SK-N-SH treated with all-trans-retinoic acid at 6 μM for 48 hours (cell line): ENCODE data around the gene ANO5.

Experiments
- ATAC-seq: fragments of 200-7000 bp; cut with Tn5 transposase; 3 replicates; pipeline ENCODE4 v1.9.1; 2020; ENCODE audit warnings: mild to moderate bottlenecking, moderate library complexity
- ARNTL ChIP-seq: fragments of 450-650 bp; formaldehyde crosslinking; IDR thresholded peaks from 2 replicates; pipeline ENCODE4 v1.5.0; 2020; ENCODE audit warnings: low read depth, mild to moderate bottlenecking, moderate library complexity, borderline replicate concordance
- BACH2 ChIP-seq: fragments of 250-450 bp; sonication (Bioruptor Pico); IDR thresholded peaks from 2 replicates; pipeline ENCODE4 v1.9.0; 2021; ENCODE audit warnings: mild to moderate bottlenecking, borderline replicate concordance
- CSDC2 ChIP-seq: fragments of 250-450 bp; sonication (Bioruptor Pico); IDR thresholded peaks from 2 replicates; pipeline ENCODE4 v1.5.0; 2020; ENCODE audit warnings: mild to moderate bottlenecking, moderate library complexity
- CSRNP3 ChIP-seq: fragments of 250-450 bp; sonication (Bioruptor Pico); IDR thresholded peaks from 2 replicates; pipeline ENCODE4 v1.5.1; 2021; ENCODE audit warnings: mild to moderate bottlenecking, moderate library complexity
- ESRRG ChIP-seq: fragments of 250-450 bp; sonication (Bioruptor Pico); IDR thresholded peaks from 2 replicates; pipeline ENCODE4 v1.6.1; 2021; ENCODE audit warnings: mild to moderate bottlenecking
- GLIS3 ChIP-seq: fragments of 250-450 bp; sonication (Bioruptor Pico); IDR thresholded peaks from 2 replicates; pipeline ENCODE4 v1.5.0; 2020; ENCODE audit warnings: mild to moderate bottlenecking, moderate library complexity
- ISL1 ChIP-seq: fragments of 250-450 bp; sonication (Bioruptor Pico); IDR thresholded peaks from 2 replicates; pipeline ENCODE4 v2.1.2; 2022; ENCODE audit warnings: mild to moderate bottlenecking, moderate library complexity
- PPARA ChIP-seq: fragments of 250-450 bp; sonication (Bioruptor Pico); IDR thresholded peaks from 2 replicates; pipeline ENCODE4 v1.5.0; 2020; ENCODE audit warnings: mild to moderate bottlenecking, borderline replicate concordance
- RARB ChIP-seq: fragments of 250-450 bp; sonication (Bioruptor Pico); IDR thresholded peaks from 2 replicates; pipeline ENCODE4 v1.8.0; 2021; ENCODE audit warnings: mild to moderate bottlenecking, moderate library complexity
- SNAI2 ChIP-seq: fragments of 250-450 bp; sonication (Bioruptor Pico); IDR thresholded peaks from 2 replicates; pipeline ENCODE4 v1.5.0; 2020; ENCODE audit warnings: mild to moderate bottlenecking, moderate library complexity
- TCF4 ChIP-seq: fragments of 250-450 bp; sonication (Bioruptor Pico); IDR thresholded peaks from 2 replicates; pipeline ENCODE4 v1.8.0; 2021; ENCODE audit warnings: mild to moderate bottlenecking, moderate library complexity, borderline replicate concordance
- TOX ChIP-seq: fragments of 250-450 bp; sonication (Bioruptor Pico); IDR thresholded peaks from 2 replicates; pipeline ENCODE4 v1.8.0; 2021; ENCODE audit warnings: mild to moderate bottlenecking, moderate library complexity, borderline replicate concordance
- TSHZ2 ChIP-seq: fragments of 250-450 bp; sonication (Bioruptor Pico); IDR thresholded peaks from 2 replicates; pipeline ENCODE4 v1.5.0; 2020; ENCODE audit warnings: mild to moderate bottlenecking, moderate library complexity
- ZC3H10 ChIP-seq: fragments of 250-450 bp; sonication (Bioruptor Pico); IDR thresholded peaks from 2 replicates; pipeline ENCODE4 v1.5.1; 2021; ENCODE audit warnings: mild to moderate bottlenecking, moderate library complexity
- ZFP3 ChIP-seq: fragments of 250-450 bp; sonication (Bioruptor Pico); IDR thresholded peaks from 2 replicates; pipeline ENCODE4 v1.5.0; 2020; ENCODE audit warnings: mild to moderate bottlenecking, moderate library complexity
- ZFP30 ChIP-seq: fragments of 450-650 bp; formaldehyde crosslinking; IDR thresholded peaks from 2 replicates; pipeline ENCODE4 v1.5.0; 2022; ENCODE audit warnings: mild to moderate bottlenecking, moderate library complexity
- ZNF565 ChIP-seq: fragments of 450-650 bp; formaldehyde crosslinking; conservative IDR thresholded peaks from 2 replicates; pipeline ENCODE4 v1.5.0; 2020; ENCODE audit warnings: low read depth, mild to moderate bottlenecking, moderate library complexity
- ZNF70 ChIP-seq: fragments of 450-650 bp; formaldehyde crosslinking; IDR thresholded peaks from 2 replicates; pipeline ENCODE4 v1.5.0; 2020; ENCODE audit warnings: mild to moderate bottlenecking, moderate library complexity
- ZNF8 ChIP-seq: fragments of 450-650 bp; formaldehyde crosslinking; IDR thresholded peaks from 2 replicates; pipeline ENCODE4 v1.5.0; 2020; ENCODE audit warnings: mild to moderate bottlenecking, moderate library complexity
- TF ChIP-seq, protein P1 (sequence below): fragments of 250-450 bp; sonication (Bioruptor Pico); IDR thresholded peaks from 2 replicates; pipeline ENCODE4 v1.8.0; 2020; ENCODE audit warnings: mild to moderate bottlenecking, moderate library complexity, borderline replicate concordance
- TF ChIP-seq, protein P2 (sequence below): fragments of 250-450 bp; sonication (Bioruptor Pico); IDR thresholded peaks from 2 replicates; pipeline ENCODE4 v1.5.1; 2020; ENCODE audit warnings: low read depth, mild to moderate bottlenecking, moderate library complexity
- TF ChIP-seq, protein P3 (sequence below): fragments of 250-450 bp; sonication (Bioruptor Pico); IDR thresholded peaks from 2 replicates; pipeline ENCODE4 v1.8.0; 2021; ENCODE audit warnings: low read depth, mild to moderate bottlenecking, moderate library complexity, borderline replicate concordance

Gene ANO5

DNA sequence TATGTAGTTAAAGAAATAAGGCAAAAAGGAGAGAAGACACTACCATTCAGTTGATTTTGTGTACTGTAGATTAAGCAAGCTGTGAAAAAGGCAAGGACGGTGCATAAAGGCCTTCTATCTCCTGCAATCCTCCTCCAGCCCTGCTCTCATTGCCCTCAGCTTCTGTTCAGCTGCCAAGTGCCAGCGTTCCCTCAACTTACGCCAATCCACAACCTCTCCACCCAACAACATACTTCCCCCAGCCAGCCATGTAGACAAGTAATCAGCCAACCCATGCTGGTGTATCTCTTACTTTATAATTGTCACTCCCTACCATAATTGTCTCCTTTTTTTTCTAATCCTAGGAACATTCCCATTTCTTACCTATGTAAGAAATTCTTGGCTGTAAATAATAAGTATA, 30.1 kb upstream of the ANO5 start (continued):
- TF ChIP-seq CSRNP3 (CRISPR knock-in tag) (no peak), ZFP30 (no peak)

GRCh38 chr11:22163394-22163797, 29.5 kb upstream of the ANO5 start:
- TF ChIP-seq, protein P1, sequence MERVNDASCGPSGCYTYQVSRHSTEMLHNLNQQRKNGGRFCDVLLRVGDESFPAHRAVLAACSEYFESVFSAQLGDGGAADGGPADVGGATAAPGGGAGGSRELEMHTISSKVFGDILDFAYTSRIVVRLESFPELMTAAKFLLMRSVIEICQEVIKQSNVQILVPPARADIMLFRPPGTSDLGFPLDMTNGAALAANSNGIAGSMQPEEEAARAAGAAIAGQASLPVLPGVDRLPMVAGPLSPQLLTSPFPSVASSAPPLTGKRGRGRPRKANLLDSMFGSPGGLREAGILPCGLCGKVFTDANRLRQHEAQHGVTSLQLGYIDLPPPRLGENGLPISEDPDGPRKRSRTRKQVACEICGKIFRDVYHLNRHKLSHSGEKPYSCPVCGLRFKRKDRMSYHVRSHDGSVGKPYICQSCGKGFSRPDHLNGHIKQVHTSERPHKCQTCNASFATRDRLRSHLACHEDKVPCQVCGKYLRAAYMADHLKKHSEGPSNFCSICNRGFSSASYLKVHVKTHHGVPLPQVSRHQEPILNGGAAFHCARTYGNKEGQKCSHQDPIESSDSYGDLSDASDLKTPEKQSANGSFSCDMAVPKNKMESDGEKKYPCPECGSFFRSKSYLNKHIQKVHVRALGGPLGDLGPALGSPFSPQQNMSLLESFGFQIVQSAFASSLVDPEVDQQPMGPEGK (CRISPR knock-in tag) = no peak
- TF ChIP-seq TCF4 (CRISPR knock-in tag) (no peak), TOX (CRISPR knock-in tag) (no peak), BACH2 (no peak), CSRNP3 (CRISPR knock-in tag) (no peak), CSDC2 (CRISPR knock-in tag) (no peak), ARNTL (CRISPR knock-in tag) (no peak), ZC3H10 (CRISPR knock-in tag) (no peak), ZNF70 (CRISPR knock-in tag) (no peak), ESRRG (CRISPR knock-in tag) (no peak), TSHZ2 (CRISPR knock-in tag) (no peak), ZNF565 (CRISPR knock-in tag) (no peak), SNAI2 (CRISPR knock-in tag) (no peak), ZNF8 (no peak), ISL1 (no peak), GLIS3 (CRISPR knock-in tag) (no peak), ZFP3 (CRISPR knock-in tag) (no peak), PPARA (no peak)
- TF ChIP-seq, protein P2, sequence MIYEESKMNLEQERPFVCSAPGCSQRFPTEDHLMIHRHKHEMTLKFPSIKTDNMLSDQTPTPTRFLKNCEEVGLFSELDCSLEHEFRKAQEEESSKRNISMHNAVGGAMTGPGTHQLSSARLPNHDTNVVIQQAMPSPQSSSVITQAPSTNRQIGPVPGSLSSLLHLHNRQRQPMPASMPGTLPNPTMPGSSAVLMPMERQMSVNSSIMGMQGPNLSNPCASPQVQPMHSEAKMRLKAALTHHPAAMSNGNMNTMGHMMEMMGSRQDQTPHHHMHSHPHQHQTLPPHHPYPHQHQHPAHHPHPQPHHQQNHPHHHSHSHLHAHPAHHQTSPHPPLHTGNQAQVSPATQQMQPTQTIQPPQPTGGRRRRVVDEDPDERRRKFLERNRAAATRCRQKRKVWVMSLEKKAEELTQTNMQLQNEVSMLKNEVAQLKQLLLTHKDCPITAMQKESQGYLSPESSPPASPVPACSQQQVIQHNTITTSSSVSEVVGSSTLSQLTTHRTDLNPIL (CRISPR knock-in tag) = no peak
- TF ChIP-seq, all 23 proteins: peak for 0
- ATAC-seq = no peak

DNA sequence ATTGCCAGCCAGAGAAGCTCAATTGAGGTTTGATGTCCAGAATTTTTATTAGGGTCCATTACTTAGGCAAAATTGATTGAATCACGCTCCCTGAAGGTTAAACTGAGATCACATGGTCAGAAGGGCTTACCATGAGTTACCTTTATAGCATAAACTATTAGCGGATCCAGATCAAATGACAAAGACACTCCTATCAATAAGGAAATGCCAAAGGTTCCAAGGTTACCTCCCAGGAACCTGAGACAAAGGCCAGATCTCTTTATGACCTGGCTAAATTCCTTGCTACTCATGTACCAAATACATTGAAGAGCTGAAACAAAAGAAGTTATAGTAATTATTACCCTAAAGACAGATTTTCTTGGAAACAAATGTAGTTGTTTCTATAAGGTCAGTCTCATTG, 27.8 kb upstream of the ANO5 start:
- ATAC-seq = no peak
- TF ChIP-seq, protein P3, sequence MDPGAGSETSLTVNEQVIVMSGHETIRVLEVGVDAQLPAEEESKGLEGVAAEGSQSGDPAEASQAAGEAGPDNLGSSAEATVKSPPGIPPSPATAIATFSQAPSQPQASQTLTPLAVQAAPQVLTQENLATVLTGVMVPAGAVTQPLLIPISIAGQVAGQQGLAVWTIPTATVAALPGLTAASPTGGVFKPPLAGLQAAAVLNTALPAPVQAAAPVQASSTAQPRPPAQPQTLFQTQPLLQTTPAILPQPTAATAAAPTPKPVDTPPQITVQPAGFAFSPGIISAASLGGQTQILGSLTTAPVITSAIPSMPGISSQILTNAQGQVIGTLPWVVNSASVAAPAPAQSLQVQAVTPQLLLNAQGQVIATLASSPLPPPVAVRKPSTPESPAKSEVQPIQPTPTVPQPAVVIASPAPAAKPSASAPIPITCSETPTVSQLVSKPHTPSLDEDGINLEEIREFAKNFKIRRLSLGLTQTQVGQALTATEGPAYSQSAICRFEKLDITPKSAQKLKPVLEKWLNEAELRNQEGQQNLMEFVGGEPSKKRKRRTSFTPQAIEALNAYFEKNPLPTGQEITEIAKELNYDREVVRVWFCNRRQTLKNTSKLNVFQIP (CRISPR knock-in tag) = no peak
- TF ChIP-seq ZFP3 (CRISPR knock-in tag) (no peak), TCF4 (CRISPR knock-in tag) (no peak), TOX (CRISPR knock-in tag) (no peak), ZNF70 (CRISPR knock-in tag) (no peak), TSHZ2 (CRISPR knock-in tag) (no peak), GLIS3 (CRISPR knock-in tag) (no peak), PPARA (no peak), ZC3H10 (CRISPR knock-in tag) (no peak), ISL1 (no peak), RARB (no peak), SNAI2 (CRISPR knock-in tag) (no peak), BACH2 (no peak), ARNTL (CRISPR knock-in tag) (no peak)
- TF ChIP-seq, protein P1 (CRISPR knock-in tag) = no peak
